HFFc6 (cell line): Measurements from ENCODE around the gene LRCH2. TPM values are rescaled to one million over a fixed set of nuclear protein-coding genes. Genes with fewer than 3 reads are reported as not detected.

Experiments used
- DNase-seq: peaks from one replicate; pipeline ENCODE4 v3.0.0-alpha.2; 2018
- H3K27ac Mint-ChIP-seq: 2 replicates; pipeline ENCODE4 v1.8.0; 2020; ENCODE audit warnings: mild to moderate bottlenecking, mixed read lengths
- H3K27me3 Mint-ChIP-seq: 2 replicates; pipeline ENCODE4 v1.8.0; 2021; ENCODE audit warnings: mild to moderate bottlenecking, moderate library complexity, mixed read lengths; ENCODE audit not compliant: insufficient read depth
- H3K36me3 Mint-ChIP-seq: 2 replicates; pipeline ENCODE4 v1.8.0; 2021; ENCODE audit warnings: low read depth, mixed read lengths
- H3K4me1 Mint-ChIP-seq: 2 replicates; pipeline ENCODE4 v1.8.0; 2020; ENCODE audit warnings: low read depth, mixed read lengths
- H3K4me3 Mint-ChIP-seq: 2 replicates; pipeline ENCODE4 v1.8.0; 2020; ENCODE audit warnings: mild to moderate bottlenecking, moderate library complexity, mixed read lengths
- H3K9me3 Mint-ChIP-seq: 2 replicates; pipeline ENCODE4 v1.8.0; 2020; ENCODE audit warnings: mild to moderate bottlenecking, mixed read lengths
- total RNA-seq, 6 experiments: library from RNA; stranded (reverse); fragmentation: NEBNext Ultra II Directional; extraction: Animal tissue kit (Norgen Biotek cat#: 25700); gene quantifications; 2 replicates in 1 of 6; 3 replicates in 5 of 6; pipeline ENCODE4 v1.2.3, GENCODE V29; 2021
- TF ChIP-seq, protein P1 (sequence below): fragments of 200-600 bp; sonication (generic); IDR thresholded peaks from 2 replicates; pipeline ENCODE4 v1.5.0; 2021; ENCODE audit warnings: antibody characterized with exemption, mild to moderate bottlenecking

Gene LRCH2
- total RNA-seq, 6 experiments from 2014 or later: 5.7 to 8.9 (median 7.0) TPM

DNA sequence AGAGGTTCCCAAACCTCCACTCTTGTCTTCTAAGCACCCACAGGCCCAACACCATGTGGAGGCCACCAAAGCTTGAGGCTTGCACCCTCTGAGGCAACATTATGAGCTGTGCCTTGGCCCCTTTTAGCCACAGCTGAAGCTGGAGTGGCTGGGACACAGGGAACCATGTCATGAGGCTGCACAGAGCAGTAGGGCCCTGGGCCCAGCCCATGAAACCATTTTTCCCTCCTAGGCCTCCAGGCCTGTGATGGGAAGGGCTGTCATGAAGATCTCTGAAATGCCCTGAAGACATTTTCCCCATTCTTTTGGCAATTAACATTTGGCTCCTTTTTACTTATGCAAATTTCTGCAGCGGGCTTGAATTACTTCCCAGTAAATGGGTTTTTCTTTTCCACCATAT, 29.9 kb downstream of the LRCH2 start:
- Mint-ChIP-seq H3K27me3 (peaks cover 2% of the 10 kb centered on the region; the same call in 1 of the 2 replicates), H3K36me3 (peaks cover 24% of the 10 kb centered on the region), H3K9me3 (peaks cover 21% of the 10 kb centered on the region), H3K4me1 (no peaks in the 10 kb centered on the region), H3K4me3 (no peak overlapping the region), H3K27ac (no peak overlapping the region)
- no peak for DNase-seq
- TF ChIP-seq, protein P1, sequence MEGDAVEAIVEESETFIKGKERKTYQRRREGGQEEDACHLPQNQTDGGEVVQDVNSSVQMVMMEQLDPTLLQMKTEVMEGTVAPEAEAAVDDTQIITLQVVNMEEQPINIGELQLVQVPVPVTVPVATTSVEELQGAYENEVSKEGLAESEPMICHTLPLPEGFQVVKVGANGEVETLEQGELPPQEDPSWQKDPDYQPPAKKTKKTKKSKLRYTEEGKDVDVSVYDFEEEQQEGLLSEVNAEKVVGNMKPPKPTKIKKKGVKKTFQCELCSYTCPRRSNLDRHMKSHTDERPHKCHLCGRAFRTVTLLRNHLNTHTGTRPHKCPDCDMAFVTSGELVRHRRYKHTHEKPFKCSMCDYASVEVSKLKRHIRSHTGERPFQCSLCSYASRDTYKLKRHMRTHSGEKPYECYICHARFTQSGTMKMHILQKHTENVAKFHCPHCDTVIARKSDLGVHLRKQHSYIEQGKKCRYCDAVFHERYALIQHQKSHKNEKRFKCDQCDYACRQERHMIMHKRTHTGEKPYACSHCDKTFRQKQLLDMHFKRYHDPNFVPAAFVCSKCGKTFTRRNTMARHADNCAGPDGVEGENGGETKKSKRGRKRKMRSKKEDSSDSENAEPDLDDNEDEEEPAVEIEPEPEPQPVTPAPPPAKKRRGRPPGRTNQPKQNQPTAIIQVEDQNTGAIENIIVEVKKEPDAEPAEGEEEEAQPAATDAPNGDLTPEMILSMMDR: no peak

DNA sequence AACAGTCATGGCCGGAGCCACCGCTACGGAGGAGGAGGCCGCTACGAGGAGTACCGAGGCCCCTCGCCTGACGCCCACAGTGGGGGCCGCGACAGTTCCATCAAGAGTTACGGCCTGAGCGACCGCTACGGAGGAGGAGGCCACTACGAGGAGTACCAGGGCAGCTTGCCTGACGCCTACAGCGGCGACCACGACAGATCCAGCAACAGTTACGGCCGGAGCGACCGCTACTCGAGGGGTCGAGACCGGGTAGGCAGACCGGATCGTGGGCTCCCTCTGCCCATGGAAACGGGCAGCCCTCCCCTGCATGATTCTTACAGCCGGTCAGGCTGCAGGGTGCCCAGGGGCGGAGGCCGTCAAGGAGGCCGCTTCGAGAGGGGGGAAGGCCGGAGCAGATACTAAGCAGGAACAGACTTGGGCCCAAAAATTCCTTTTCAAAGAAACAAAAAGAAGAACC, 41.6 kb downstream of the LRCH2 start:
- Mint-ChIP-seq H3K36me3 (no peaks in the 10 kb centered on the region), H3K4me1 (no peaks in the 10 kb centered on the region), H3K4me3 (no peak overlapping the region), H3K27ac (no peak overlapping the region), H3K9me3 (peaks cover 5% of the 10 kb centered on the region; the same call in 1 of the 2 replicates), H3K27me3 (no peaks in the 10 kb centered on the region)
- TF ChIP-seq, protein P1: no peak
- DNase-seq: no peak

DNA sequence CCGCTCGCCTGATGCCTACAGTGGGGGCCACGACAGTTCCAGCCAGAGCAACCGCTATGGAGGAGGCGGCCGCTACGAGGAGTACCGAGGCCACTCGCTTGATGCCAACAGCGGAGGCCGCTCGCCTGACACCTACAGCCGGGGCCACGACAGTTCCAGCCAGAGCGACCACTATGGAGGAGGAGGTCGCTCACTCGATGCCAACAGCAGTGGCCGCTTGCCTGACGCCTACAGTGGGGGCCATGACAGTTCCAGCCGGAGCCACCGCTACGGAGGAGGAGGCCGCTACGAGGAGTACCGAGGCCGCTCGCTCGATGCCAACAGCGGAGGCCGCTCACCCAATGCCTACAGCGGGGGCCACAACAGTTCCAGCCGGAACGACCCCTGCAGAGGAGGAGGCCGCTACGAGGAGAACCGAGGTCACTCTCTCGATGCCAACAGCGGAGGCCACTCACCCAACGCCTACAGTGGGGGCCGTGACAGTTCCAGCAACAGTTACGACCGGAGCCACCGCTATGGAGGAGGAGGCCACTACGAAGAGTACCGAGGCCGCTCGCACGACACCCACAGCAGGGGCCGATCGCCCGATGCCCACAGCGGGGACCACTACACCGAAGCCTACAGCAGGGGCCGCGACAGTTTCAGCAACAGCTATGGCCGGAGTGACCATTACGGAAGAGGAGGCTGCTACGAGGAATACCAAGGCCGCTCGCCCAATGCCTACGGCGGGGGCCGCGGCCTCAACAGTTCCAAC, 42.2 kb downstream of the LRCH2 start:
- Mint-ChIP-seq H3K4me1 (no peaks in the 10 kb centered on the region), H3K27me3 (no peaks in the 10 kb centered on the region), H3K36me3 (no peaks in the 10 kb centered on the region), H3K9me3 (peaks cover 5% of the 10 kb centered on the region; the same call in 1 of the 2 replicates), H3K27ac (no peak overlapping the region), H3K4me3 (no peak overlapping the region)
- no peak for DNase-seq
- TF ChIP-seq, protein P1: no peak

DNA sequence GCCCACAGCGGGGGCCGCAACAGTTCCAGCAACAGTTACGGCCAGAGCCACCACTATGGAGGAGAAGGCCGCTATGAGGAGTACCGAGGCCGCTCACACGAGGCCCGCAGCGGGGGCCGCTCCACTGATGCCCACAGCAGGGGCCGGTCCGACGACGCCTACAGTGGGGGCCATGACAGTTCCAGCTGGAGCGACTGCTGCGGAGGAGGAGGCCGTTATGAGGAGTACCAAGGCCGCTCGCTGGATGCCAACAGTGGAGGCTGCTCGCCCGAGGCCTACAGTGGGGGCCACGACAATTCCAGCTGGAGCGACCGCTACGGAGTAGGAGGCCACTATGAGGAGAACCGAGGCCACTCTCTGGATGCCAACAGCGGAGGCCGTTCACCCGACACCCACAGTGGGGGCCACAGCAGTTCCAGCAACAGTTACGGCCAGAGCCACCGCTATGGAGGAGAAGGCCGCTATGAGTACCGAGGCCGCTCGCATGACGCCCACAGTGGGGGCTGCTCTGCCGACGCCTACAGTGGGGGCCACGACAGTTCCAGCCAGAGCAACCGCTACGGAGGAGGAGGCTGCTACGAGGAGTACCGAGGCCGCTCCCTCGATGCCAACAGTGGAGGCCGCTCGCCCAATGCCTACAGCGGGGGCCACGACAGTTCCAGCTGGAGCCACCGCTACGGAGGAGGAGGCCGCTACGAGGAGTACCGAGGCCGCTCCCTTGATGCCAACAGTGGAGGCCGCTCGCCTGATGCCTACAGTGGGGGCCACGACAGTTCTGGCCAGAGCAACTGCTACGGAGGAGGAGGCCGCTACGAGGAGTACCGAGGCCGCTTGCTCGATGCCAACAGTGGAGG, 43.0 kb downstream of the LRCH2 start:
- H3K4me3 Mint-ChIP-seq: no peak overlapping the region
- H3K36me3 Mint-ChIP-seq: no peaks in the 10 kb centered on the region
- H3K27ac Mint-ChIP-seq: no peak overlapping the region
- no peaks in the 10 kb centered on the region for H3K27me3 Mint-ChIP-seq
- no peaks in the 10 kb centered on the region for H3K4me1 Mint-ChIP-seq
- DNase-seq: no peak
- TF ChIP-seq, protein P1: no peak
- peaks cover 5% of the 10 kb centered on the region; the same call in 1 of the 2 replicates for H3K9me3 Mint-ChIP-seq

DNA sequence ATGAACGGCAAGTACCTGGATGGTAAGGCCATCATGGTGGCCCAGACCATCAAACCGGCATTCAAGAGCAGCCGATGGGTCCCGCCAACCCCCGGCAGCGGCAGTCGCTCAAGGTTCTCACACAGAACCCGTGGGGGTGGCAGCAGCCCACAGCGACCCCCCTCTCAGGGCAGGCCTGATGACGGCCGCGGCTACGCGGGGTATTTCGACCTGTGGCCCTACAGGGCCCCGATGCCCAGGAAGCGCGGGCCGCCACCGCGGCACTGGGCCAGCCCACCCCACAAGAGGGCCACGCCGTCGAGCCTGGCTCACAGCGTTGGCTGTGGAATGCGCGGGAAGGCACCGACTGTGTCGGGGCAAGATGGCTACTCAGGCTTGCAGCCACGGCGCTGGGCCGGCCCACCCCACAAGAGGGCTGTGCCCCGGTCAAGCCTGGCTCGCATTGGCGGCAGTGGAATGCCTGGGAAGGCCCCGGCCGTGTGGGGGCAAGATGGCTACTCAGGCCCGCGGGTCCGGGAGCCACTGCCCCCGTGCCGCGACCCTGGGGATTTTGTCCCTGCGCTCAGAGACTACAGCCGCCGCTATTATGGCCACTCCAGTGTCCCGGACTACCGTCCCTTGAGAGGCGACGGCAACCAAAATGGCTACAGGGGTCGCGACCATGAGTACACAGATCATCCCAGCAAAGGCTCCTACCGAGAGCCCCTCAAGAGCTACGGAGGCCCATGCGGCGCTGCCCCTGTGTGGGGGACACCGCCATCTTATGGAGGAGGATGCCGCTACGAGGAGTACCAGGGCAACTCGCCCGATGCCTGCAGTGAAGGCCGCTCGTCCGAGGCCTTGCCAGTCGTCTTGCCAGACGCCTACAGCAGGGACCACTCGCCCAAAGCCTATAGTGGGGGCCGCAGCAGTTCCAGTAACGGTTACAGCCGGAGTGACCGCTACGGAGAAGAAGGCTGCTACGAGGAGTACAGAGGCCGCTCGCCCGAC, 44.0 kb downstream of the LRCH2 start:
- Mint-ChIP-seq H3K9me3 (peaks cover 5% of the 10 kb centered on the region; the same call in 1 of the 2 replicates), H3K4me1 (no peaks in the 10 kb centered on the region), H3K4me3 (no peak overlapping the region), H3K36me3 (no peaks in the 10 kb centered on the region), H3K27me3 (no peaks in the 10 kb centered on the region), H3K27ac (no peak overlapping the region)
- no peak for DNase-seq
- TF ChIP-seq, protein P1: no peak
